Testis (tissue), 3 donors: Measurements from ENCODE around the gene SAC3D1. TPM values are rescaled to one million over a fixed set of nuclear protein-coding genes. Genes with fewer than 3 reads are reported as not detected.

ENCODE experiments used
- DNase-seq: peaks from one replicate; pipeline ENCODE4 v3.0.0-alpha.2; 2019
- H3K27ac ChIP-seq, 2 donors: fragments of 200-600 bp; sonication (generic); one replicate each; pipeline ENCODE4 v1.5.1; 2019
- H3K27me3 ChIP-seq: fragments of 200-600 bp; sonication (generic); one replicate; pipeline ENCODE4 v1.5.1; 2019
- H3K36me3 ChIP-seq: fragments of 200-600 bp; sonication (generic); one replicate; pipeline ENCODE4 v1.5.1; 2017; ENCODE audit warnings: low read depth; ENCODE audit errors: missing control alignments
- H3K4me1 ChIP-seq: fragments of 200-600 bp; sonication (generic); one replicate; pipeline ENCODE4 v1.5.1; 2019
- H3K4me3 ChIP-seq, 2 donors: fragments of 200-600 bp; sonication (generic); one replicate each; pipeline ENCODE4 v1.5.1; 2017 to 2019
- H3K9me3 ChIP-seq: fragments of 200-600 bp; sonication (generic); one replicate; pipeline ENCODE4 v1.5.1; 2017
- CTCF ChIP-seq, 3 experiments: fragments of 450-650 bp in 2 of 3; fragments of 200-600 bp in 1 of 3; sonication (generic) in 1 of 3; IDR thresholded peaks; one replicate each; pipeline ENCODE4 v1.5.1; 2016 to 2019; ENCODE audit warnings: antibody characterized with exemption in 3 of 3, mild to moderate bottlenecking in 2 of 3, moderate library complexity in 1 of 3
- POLR2A ChIP-seq: fragments of 450-650 bp; IDR thresholded peaks from one replicate; pipeline ENCODE4 v1.6.1; 2017; ENCODE audit warnings: antibody characterized with exemption, mild to moderate bottlenecking, moderate library complexity
- WGBS, 2 donors: methylation state at CpG; one replicate each; pipeline ENCODE4 v1.1.5; 2018; 5-methylcytosine and 5-hydroxymethylcytosine counted together
- intact Hi-C: fragments of 100-400 bp; cut with DNase I; formaldehyde crosslinking; loops from one replicate; pipeline ENCODE4 v1.15.1; 2023; ENCODE audit warnings: low total_unique reads
- polyA plus RNA-seq: library from polyadenylated mRNA; stranded (reverse); fragments of 350-450 nt; fragmentation: Illumina TruSeq; extraction: RNeasy Lipid Tissue Mini Kit (QIAGEN cat#74804); gene quantifications from one replicate; pipeline ENCODE4 v1.2.3, GENCODE V29; 2014; ENCODE audit warnings: low read depth, low replicate concordance; ENCODE audit not compliant: insufficient read depth
- total RNA-seq, 2 donors: library from RNA; depleted of rRNA; stranded (reverse); fragments of >200 nt; gene quantifications; one replicate each; pipeline ENCODE4 v1.2.3, GENCODE V29; 2016

SAC3D1 gene
- total and polyA plus RNA-seq, 3 donors from 2014 or later: 40.5 to 63.5 (median 41.0) TPM

DNA sequence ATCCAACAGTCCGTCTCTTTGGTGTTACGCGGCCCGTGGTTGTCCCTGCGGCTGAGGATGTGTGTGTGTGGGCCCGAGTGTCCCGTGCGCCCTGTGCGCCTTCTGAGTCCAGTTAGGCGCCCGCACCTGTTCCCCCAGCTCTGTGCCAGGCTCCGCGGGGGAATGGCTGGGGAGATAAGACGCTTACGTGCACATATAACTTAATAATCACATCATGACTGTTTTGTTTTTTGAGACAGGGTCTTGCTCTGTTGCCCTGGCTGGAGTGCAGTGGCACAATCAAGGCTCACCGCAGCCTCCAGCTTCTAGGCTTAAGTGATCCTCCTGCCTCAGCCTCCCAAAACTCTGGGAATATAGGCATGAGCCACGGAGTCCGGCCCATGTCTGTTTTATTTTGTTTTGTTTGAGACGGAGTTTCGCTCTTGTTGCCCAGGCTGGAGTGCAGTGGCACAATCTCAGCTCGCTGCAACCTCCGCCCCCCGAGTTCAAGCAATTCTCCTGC, 26.2 kb upstream of the SAC3D1 start:
- H3K27me3 ChIP-seq: no peaks in the 10 kb centered on the region
- peak overlapping the region; percentile 55 to 88 for H3K4me3 ChIP-seq
- no peak for TF ChIP-seq POLR2A
- DNase-seq: no peak
- WGBS, 2 donors: 25 to 34% methylated on average over 14 to 23 of the region's 23 CpGs
- peak overlapping the region; percentile 90 to 98 for H3K27ac ChIP-seq
- no peaks in the 10 kb centered on the region for H3K4me1 ChIP-seq
- H3K9me3 ChIP-seq: no peaks in the 10 kb centered on the region
- H3K36me3 ChIP-seq: no peaks in the 10 kb centered on the region
- intact Hi-C loops: loop anchor here (10.0 kb wide), 2 partner anchors 100 to 170 kb away; partner anchors contain the start of genes CDC42BPG, TM7SF2 and ZNHIT2

DNA sequence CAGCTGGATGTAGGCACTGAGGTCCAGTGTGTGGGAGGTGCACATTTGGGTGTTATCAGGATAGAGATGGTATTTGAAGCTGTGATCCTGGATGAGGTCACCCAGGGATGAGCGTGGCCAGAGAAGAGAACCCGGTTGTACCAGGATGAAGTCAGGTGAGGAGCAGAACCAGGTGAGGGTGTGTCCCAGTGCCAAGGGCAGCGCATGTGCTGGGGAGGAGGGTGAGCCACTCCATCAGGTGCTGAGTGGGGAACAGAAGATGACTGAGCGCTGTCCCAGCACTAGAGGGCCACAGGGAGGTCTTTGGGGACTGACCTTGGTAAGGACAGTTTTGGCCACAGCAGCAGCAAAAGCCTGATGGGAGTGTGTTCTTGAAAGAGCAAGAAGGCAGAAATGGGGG, 24.3 kb upstream of the SAC3D1 start:
- no peak for DNase-seq
- TF ChIP-seq CTCF (IDR thresholded peaks at IDR 0.05): no peak
- TF ChIP-seq POLR2A: no peak
- no peaks in the 10 kb centered on the region for H3K27me3 ChIP-seq
- H3K27ac ChIP-seq: no peak overlapping the region
- no peaks in the 10 kb centered on the region for H3K9me3 ChIP-seq
- H3K4me3 ChIP-seq: no peak overlapping the region
- WGBS, 2 donors: 75 to 84% methylated on average over 4 of the region's 4 CpGs
- intact Hi-C loops: loop anchor here (10.0 kb wide), 2 partner anchors 98 to 172 kb away; partner anchors contain the start of genes CDC42BPG, TM7SF2 and ZNHIT2
- H3K4me1 ChIP-seq: no peaks in the 10 kb centered on the region
- no peaks in the 10 kb centered on the region for H3K36me3 ChIP-seq

DNA sequence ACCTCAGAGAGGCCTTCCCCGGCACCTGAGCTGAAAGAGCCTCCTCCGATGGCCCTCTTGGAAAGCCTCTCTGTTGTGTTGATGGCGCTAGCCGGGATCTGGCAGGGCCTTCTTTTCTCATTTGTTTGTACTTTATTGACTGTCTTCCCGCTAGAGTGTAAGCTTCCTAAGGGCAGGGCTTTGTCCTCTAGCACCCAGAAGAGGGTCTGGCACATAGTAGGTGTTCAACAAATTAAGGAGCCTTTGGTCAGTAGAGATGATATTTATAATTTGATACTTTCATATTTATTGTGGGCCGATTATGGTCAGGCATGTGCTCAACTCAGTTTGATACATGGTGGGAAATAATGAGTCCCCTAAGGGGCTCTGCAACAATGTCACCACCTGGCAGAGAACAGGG, 23.1 kb upstream of the SAC3D1 start:
- no peak overlapping the region for H3K4me3 ChIP-seq
- H3K9me3 ChIP-seq: no peaks in the 10 kb centered on the region
- H3K27ac ChIP-seq: no peak overlapping the region
- no peaks in the 10 kb centered on the region for H3K27me3 ChIP-seq
- WGBS, 2 donors: 94 to 99% methylated on average over 6 of the region's 6 CpGs
- H3K36me3 ChIP-seq: no peaks in the 10 kb centered on the region
- TF ChIP-seq CTCF (IDR thresholded peaks at IDR 0.05): no peak
- no peak for TF ChIP-seq POLR2A
- intact Hi-C loops: loop anchor here (10.0 kb wide), 2 partner anchors 97 to 173 kb away; partner anchors contain the start of genes CDC42BPG, TM7SF2 and ZNHIT2
- no peaks in the 10 kb centered on the region for H3K4me1 ChIP-seq
- no peak for DNase-seq

- Histone ChIP-seq H3K27ac (no peak overlapping the region), H3K9me3 (no peaks in the 10 kb centered on the region), H3K36me3 (no peaks in the 10 kb centered on the region), H3K4me1 (no peaks in the 10 kb centered on the region), H3K4me3 (no peak overlapping the region), H3K27me3 (no peaks in the 10 kb centered on the region)
- WGBS, 2 donors: 85 to 94% methylated on average over 7 of the region's 7 CpGs
- DNase-seq: no peak
- intact Hi-C loops: loop anchor here (10.0 kb wide), 2 partner anchors 95 to 175 kb away; partner anchors contain the start of genes CDC42BPG, TM7SF2 and ZNHIT2
- TF ChIP-seq POLR2A (no peak), CTCF (IDR thresholded peaks at IDR 0.05) (no peak)
Measured at GRCh38 chr11:65019824-65020223, 21.2 kb upstream of the SAC3D1 start.

GRCh38 chr11:65021003-65021402, 20.0 kb upstream of the SAC3D1 start:
- H3K9me3 ChIP-seq: no peaks in the 10 kb centered on the region
- no peak overlapping the region for H3K27ac ChIP-seq
- no peak for DNase-seq
- H3K4me3 ChIP-seq: no peak overlapping the region
- H3K36me3 ChIP-seq: no peaks in the 10 kb centered on the region
- TF ChIP-seq CTCF (IDR thresholded peaks at IDR 0.05): no peak
- no peak for TF ChIP-seq POLR2A
- intact Hi-C loops: no loop called here
- H3K4me1 ChIP-seq: no peaks in the 10 kb centered on the region
- H3K27me3 ChIP-seq: no peaks in the 10 kb centered on the region
- WGBS, 2 donors: 79 to 89% methylated on average over 3 of the region's 3 CpGs
